H1 (cell line): ENCODE measurements around the gene ABCB11. TPM values are rescaled to one million over a fixed set of nuclear protein-coding genes. Genes with fewer than 3 reads are reported as not detected.

Experiments
- EZH2 ChIP-seq: fragments of 200-600 bp; sonication (generic); IDR thresholded peaks from 2 replicates; pipeline ENCODE4 v1.7.1; 2012; ENCODE audit warnings: low read depth, mild to moderate bottlenecking, moderate library complexity, low read length, inconsistent platforms; ENCODE audit not compliant: severe bottlenecking
- RXRA ChIP-seq: IDR thresholded peaks from 2 replicates; pipeline ENCODE4 v1.6.1; 2011; ENCODE audit warnings: low read depth, mild to moderate bottlenecking, low read length, moderate library complexity; ENCODE audit not compliant: insufficient read depth
- SIN3A ChIP-seq, 2 experiments: IDR thresholded peaks in 1 of 2; conservative IDR thresholded peaks in 1 of 2; 2 replicates each; pipeline ENCODE4 v1.6.1; 2011 to 2012; ENCODE audit warnings: low read length in 2 of 2, improper control_type of control experiment in 1 of 2, low read depth in 1 of 2, mild to moderate bottlenecking in 1 of 2
- polyA plus RNA-seq, 7 experiments: library from polyadenylated mRNA; depleted of rRNA in 3 of 7; stranded (reverse) in 5 of 7; unstranded in 2 of 7; fragments of >200 nt in 5 of 7; fragments of 200-250 nt in 2 of 7; gene quantifications; 1 replicate in 5 of 7; 2 replicates in 1 of 7; 4 replicates in 1 of 7; pipeline versions ENCODE4 v1.2.1 to v1.2.3, GENCODE V29; 2011 to 2013; ENCODE audit warnings: missing spikeins in 2 of 7, mixed read lengths in 2 of 7
- total RNA-seq: library from RNA; stranded (reverse); fragmentation: NEBNext Ultra II Directional; extraction: Animal tissue kit (Norgen Biotek cat#: 25700); gene quantifications from 2 replicates; pipeline ENCODE4 v1.2.1, GENCODE V29; 2021

Gene ABCB11
- total and polyA plus RNA-seq, 2 of the 8 experiments (the other 6 are each of a cell fraction or from before 2014, with no cell fraction given), result not detected

DNA sequence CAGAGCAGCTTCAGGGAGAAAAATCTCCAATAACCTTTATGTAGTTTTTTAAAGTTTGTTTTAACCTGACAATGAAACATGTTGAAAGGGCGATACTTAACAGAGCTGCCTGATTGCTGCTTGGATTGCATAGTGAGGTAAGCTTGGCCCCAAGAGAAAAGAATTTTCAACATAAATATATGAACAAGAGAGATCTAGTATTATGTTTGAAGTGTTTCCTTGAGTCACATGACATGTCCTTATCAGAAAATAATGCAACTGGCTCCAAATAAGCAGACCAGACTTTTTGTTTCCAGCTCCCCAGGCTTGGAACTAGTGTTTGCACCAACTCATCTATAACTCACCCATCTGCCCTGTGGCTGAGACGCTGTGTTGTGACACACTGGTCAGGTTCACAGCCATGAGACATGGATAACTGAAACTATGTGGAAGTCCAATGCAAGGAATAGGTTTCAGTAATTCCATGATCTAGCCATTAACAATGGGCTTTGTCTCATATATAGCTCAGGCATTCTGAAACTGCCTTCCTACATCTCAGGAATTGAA, 44.7 kb downstream of the ABCB11 start (continued):
- TF ChIP-seq SIN3A (conservative IDR thresholded peaks at IDR 0.05 in 1 of 2, IDR thresholded peaks at IDR 0.05 in 1 of 2; ENCODE audit: low read depth in 1 of 2, low read length in 2 of 2), result no peak
- TF ChIP-seq RXRA, result no peak
- TF ChIP-seq EZH2, result no peak
